ENCODE data around the gene FALEC. TPM values are rescaled to one million over a fixed set of nuclear protein-coding genes. Genes with fewer than 3 reads are reported as not detected.

FALEC gene
- total RNA-seq, 1 experiment from 2014 or later, result 0.71 TPM

DNA sequence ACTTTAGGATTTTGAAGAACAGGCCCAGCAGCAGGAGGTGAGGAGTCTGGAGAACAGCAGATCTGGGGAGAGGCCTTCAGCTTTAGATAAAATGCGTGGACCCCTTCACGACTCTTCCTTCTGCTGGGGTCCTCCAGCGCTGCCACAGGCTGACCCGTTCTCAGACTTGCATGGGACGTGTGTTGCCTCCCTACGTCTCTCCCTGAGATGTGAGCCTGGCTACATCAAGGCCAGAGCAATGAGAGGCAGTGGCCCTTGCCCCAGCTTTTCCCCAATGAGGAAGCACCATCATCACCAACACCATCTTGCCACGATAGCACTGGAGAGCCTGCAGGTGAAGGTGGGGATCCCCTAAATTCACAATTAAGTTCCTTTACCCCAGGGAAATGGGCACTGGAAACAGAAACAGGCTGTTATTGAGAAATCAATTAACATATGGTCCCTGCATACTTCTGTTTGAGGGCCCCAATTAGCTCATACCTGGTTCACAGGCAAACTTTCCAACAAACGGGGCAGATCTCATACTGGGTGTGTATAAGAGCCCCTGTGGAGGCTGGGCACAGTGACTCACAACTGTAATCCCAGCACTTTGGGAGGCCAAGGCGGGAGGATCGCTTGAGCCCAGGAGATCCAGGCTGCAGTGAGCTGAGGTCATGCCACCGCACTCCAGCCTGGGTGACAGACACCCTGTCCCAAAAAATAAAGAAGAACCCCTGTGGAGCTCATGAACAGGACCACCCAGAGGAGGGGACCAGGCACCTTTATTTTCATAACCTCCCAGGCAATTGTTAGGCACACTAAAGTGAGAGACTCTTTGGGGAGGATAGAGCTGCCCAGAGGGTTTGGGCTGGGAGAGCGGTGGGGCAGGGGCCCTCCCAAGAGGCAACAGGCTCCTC lies 21.5 kb downstream of the FALEC start:
- CTCF ChIA-PET, result no interaction called here
- H3K9me3 Mint-ChIP-seq (ENCODE audit: low read depth, unreplicated experiment), result no peaks in the 10 kb centered on the region
- H3K4me3 Mint-ChIP-seq (ENCODE audit: low read depth, unreplicated experiment), result no peak overlapping the region
- H3K27ac Mint-ChIP-seq (ENCODE audit: unreplicated experiment), result no peak overlapping the region
- BruUV-seq (replicated peaks), result no TSS peak
- peaks cover 37% of the 10 kb centered on the region for H3K4me1 Mint-ChIP-seq (ENCODE audit: low read depth, unreplicated experiment)
- intact Hi-C loops (cut with micrococcal nuclease; ENCODE audit: unreplicated experiment), result loop anchor here (10.0 kb wide), 1 partner anchor 282 kb away; the partner anchor contains the start of gene CA14
- TF ChIP-seq, protein P1, sequence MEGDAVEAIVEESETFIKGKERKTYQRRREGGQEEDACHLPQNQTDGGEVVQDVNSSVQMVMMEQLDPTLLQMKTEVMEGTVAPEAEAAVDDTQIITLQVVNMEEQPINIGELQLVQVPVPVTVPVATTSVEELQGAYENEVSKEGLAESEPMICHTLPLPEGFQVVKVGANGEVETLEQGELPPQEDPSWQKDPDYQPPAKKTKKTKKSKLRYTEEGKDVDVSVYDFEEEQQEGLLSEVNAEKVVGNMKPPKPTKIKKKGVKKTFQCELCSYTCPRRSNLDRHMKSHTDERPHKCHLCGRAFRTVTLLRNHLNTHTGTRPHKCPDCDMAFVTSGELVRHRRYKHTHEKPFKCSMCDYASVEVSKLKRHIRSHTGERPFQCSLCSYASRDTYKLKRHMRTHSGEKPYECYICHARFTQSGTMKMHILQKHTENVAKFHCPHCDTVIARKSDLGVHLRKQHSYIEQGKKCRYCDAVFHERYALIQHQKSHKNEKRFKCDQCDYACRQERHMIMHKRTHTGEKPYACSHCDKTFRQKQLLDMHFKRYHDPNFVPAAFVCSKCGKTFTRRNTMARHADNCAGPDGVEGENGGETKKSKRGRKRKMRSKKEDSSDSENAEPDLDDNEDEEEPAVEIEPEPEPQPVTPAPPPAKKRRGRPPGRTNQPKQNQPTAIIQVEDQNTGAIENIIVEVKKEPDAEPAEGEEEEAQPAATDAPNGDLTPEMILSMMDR (IDR thresholded peaks at IDR 0.05; ENCODE audit: unreplicated experiment), result no peak
- H3K36me3 Mint-ChIP-seq (ENCODE audit: insufficient read depth, unreplicated experiment), result peaks cover 8% of the 10 kb centered on the region
- DNase-seq, result no peak
- no peaks in the 10 kb centered on the region for H3K27me3 Mint-ChIP-seq (ENCODE audit: unreplicated experiment)

DNA sequence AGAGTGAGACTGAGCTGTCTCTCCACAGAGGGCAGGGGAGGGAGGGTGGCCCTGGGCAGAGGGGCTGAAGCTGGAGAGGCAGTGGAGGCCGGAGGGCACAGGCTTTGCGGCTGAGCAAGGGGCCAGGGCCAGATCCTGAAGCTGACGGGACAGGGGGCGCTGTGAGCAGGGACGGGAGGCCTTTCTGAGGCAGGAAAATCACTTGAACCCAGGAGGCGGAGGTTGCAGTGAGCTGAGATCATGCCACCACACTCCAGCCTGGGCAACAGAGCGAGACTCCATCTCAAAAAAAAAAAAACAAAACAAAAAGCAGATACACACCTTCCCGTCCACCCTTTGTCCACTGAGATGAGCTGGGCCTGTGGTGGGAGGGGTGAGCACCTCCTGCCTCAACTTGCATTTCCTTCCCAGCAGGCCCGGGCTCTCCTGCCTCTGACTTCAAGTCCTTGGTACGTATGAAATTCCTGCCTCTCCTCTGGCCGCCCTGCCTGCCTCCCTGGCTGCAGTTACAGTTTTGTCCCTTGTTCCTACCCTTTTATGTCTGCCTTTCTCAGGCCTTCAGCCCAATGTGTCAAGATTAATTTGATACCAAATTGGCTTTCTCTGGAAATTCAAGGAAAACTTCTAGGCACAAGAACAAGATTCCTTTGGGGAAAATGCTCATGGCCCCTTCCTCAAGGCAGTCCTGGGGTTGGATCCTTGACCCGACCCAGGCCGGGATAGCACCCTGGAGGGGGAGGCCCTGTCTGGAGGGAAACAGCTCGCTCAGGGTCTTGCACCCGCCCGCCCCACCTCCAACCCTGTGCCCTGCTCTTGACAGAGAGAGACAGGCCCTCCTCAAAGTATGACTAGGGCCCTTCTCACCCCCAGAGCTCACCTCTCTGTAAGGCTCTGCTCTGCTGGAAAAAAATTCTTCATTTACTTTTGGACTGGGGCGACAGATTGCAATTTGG lies 22.5 kb downstream of the FALEC start:
- intact Hi-C loops (cut with micrococcal nuclease; ENCODE audit: unreplicated experiment), result loop anchor here (10.0 kb wide), 1 partner anchor 283 kb away; the partner anchor contains the start of gene CA14
- TF ChIP-seq, protein P1 (IDR thresholded peaks at IDR 0.05; ENCODE audit: unreplicated experiment), result no peak
- H3K9me3 Mint-ChIP-seq (ENCODE audit: low read depth, unreplicated experiment), result no peaks in the 10 kb centered on the region
- no peak overlapping the region for H3K27ac Mint-ChIP-seq (ENCODE audit: unreplicated experiment)
- H3K4me1 Mint-ChIP-seq (ENCODE audit: low read depth, unreplicated experiment), result peaks cover 27% of the 10 kb centered on the region
- no TSS peak for BruUV-seq (replicated peaks)
- no peak overlapping the region for H3K4me3 Mint-ChIP-seq (ENCODE audit: low read depth, unreplicated experiment)
- CTCF ChIA-PET, result interaction anchor here (0.6 kb wide), 1 partner anchor 424 kb away, joined by 3 read pairs; no protein-coding TSS in a partner anchor
- H3K36me3 Mint-ChIP-seq (ENCODE audit: insufficient read depth, unreplicated experiment), result no peaks in the 10 kb centered on the region
- H3K27me3 Mint-ChIP-seq (ENCODE audit: unreplicated experiment), result no peaks in the 10 kb centered on the region
- DNase-seq, result no peak

DNA sequence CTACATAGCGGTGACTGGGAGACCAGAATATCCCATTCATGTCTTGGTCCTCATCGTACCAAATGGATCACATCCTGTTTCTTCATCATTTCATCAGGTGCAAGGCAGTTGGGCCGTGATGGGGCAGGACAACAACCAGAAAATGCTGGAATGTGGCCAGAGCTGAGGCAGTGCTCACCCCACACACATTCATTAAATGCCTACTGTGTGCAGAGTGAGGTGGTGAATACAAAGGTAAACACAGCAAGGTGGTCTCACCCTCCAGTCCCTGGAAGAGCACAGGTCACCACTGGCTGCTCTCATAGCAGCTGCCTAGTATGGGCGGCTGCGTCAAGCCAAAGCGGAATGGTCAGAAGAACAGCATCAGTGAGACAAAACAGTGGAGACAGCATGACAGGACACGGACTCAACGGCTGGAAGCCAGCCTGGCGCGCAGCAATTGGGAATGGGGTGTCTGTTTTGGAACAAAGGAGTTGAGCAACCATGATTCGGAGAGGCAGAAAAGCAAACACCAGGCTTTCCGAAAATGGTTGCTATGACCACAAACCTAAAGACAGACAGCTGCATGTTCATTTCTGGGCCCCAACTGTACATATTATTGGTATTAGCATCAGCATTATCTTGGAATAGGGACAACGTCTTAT lies 28.1 kb downstream of the FALEC start:
- BruUV-seq (replicated peaks), result no TSS peak
- H3K27ac Mint-ChIP-seq (ENCODE audit: unreplicated experiment), result no peak overlapping the region
- CTCF ChIA-PET, result interaction anchor here (0.7 kb wide), 1 partner anchor 61 kb away, joined by 3 read pairs; no protein-coding TSS in a partner anchor

More for the DNA sequence above, 28.1 kb downstream of the FALEC start:
- DNase-seq, result no peak
- TF ChIP-seq, protein P1 (IDR thresholded peaks at IDR 0.05; ENCODE audit: unreplicated experiment), result no peak
- H3K27me3 Mint-ChIP-seq (ENCODE audit: unreplicated experiment), result no peaks in the 10 kb centered on the region
- intact Hi-C loops (cut with micrococcal nuclease; ENCODE audit: unreplicated experiment), result no loop called here
- peaks cover 30% of the 10 kb centered on the region for H3K36me3 Mint-ChIP-seq (ENCODE audit: insufficient read depth, unreplicated experiment)
- no peaks in the 10 kb centered on the region for H3K4me1 Mint-ChIP-seq (ENCODE audit: low read depth, unreplicated experiment)
- H3K4me3 Mint-ChIP-seq (ENCODE audit: low read depth, unreplicated experiment), result no peak overlapping the region
- H3K9me3 Mint-ChIP-seq (ENCODE audit: low read depth, unreplicated experiment), result no peaks in the 10 kb centered on the region

All from Calu3 (cell line).